DMS153 (cell line): Measurements from ENCODE around the gene ATG4C.

ENCODE experiments used
- DNase-seq: peaks from one replicate; lab custom pipeline; 2025; lab: John Stamatoyannopoulos, UW

ATG4C gene

GRCh38 chr1:62840555-62840954 lies 56.6 kb downstream of the ATG4C start:
- DNase-seq: no peak

GRCh38 chr1:62841587-62842169 lies 57.7 kb downstream of the ATG4C start:
- DNase-seq: peak; percentile 38

- DNase-seq: no peak
These were observed 60.1 kb downstream of the ATG4C start for GRCh38 chr1:62844030-62844429.

- DNase-seq: no peak
These were observed 65.1 kb downstream of the ATG4C start for GRCh38 chr1:62849031-62849430.

- DNase-seq: no peak
These were observed 68.3 kb downstream of the ATG4C start for GRCh38 chr1:62852253-62852652.

- DNase-seq: no peak
These were observed 73.0 kb downstream of the ATG4C start for GRCh38 chr1:62856960-62857359.

- DNase-seq: no peak
These were observed 85.4 kb downstream of the ATG4C start for GRCh38 chr1:62869217-62869754.

GRCh38 chr1:62870148-62870547 lies 86.2 kb downstream of the ATG4C start:
- DNase-seq: no peak

GRCh38 chr1:62875676-62876075 lies 91.7 kb downstream of the ATG4C start:
- DNase-seq: no peak

- no peak for DNase-seq
These were observed 92.6 kb downstream of the ATG4C start for GRCh38 chr1:62876535-62876934.

GRCh38 chr1:62877579-62877978 lies 93.6 kb downstream of the ATG4C start:
- DNase-seq: no peak

GRCh38 chr1:62879962-62880361 lies 96.0 kb downstream of the ATG4C start:
- DNase-seq: no peak

GRCh38 chr1:62882201-62883104 lies 98.5 kb downstream of the ATG4C start:
- DNase-seq: peak; percentile 59

- no peak for DNase-seq
These were observed 100.3 kb downstream of the ATG4C start for GRCh38 chr1:62884156-62884740.

GRCh38 chr1:62887799-62888507 lies 104.0 kb downstream of the ATG4C start:
- DNase-seq: no peak

- DNase-seq: no peak
These were observed 108.1 kb downstream of the ATG4C start for GRCh38 chr1:62891956-62892562.

- peak; percentile 15 for DNase-seq
These were observed 113.9 kb downstream of the ATG4C start for GRCh38 chr1:62897788-62898187.

GRCh38 chr1:62900566-62900965 lies 116.6 kb downstream of the ATG4C start:
- DNase-seq: no peak

- no peak for DNase-seq
These were observed 117.7 kb downstream of the ATG4C start for GRCh38 chr1:62901650-62902049.

- no peak for DNase-seq
These were observed 119.6 kb downstream of the ATG4C start for GRCh38 chr1:62903522-62903921.

GRCh38 chr1:62903982-62904855 lies 120.3 kb downstream of the ATG4C start:
- no peak for DNase-seq
